Kidney (tissue), 14 donors: ENCODE results near the gene SLC29A1. TPM values are rescaled to one million over a fixed set of nuclear protein-coding genes. Genes with fewer than 3 reads are reported as not detected.

Experiments used
- DNase-seq, 5 donors: peaks; one replicate each; pipeline ENCODE4 v3.0.0-alpha.2; 2013 to 2020
- FAIRE-seq: peaks from 2 replicates; lab custom pipeline; 2012; peaks lifted over from hg19 to GRCh38; lab: Jason Lieb, UNC
- H3K27ac ChIP-seq, 2 donors: one replicate each; pipeline ENCODE4 v1.7.0; 2013; ENCODE audit warnings: low read depth in 2 of 2, low read length in 2 of 2, inconsistent platforms in 1 of 2
- H3K27me3 ChIP-seq: one replicate; pipeline ENCODE4 v1.7.1; 2013; ENCODE audit warnings: low read length, inconsistent platforms; ENCODE audit not compliant: control insufficient read depth, insufficient read depth
- H3K36me3 ChIP-seq, 3 donors: one replicate each; pipeline versions ENCODE4 v1.7.0 to v1.7.1; 2013; ENCODE audit warnings: low read length in 3 of 3, control low read depth in 1 of 3, inconsistent platforms in 1 of 3; ENCODE audit not compliant: insufficient read depth in 3 of 3, control insufficient read depth in 2 of 3
- H3K4me1 ChIP-seq, 3 donors: one replicate each; pipeline versions ENCODE4 v1.7.0 to v1.7.1; 2013; ENCODE audit warnings: low read length in 3 of 3, inconsistent platforms in 1 of 3, low read depth in 1 of 3; ENCODE audit not compliant: control insufficient read depth in 2 of 3, insufficient read depth in 2 of 3
- H3K4me3 ChIP-seq, 3 donors: one replicate each; pipeline versions ENCODE4 v1.7.0 to v1.8.1; 2013; ENCODE audit warnings: low read length in 3 of 3, control low read depth in 1 of 3, inconsistent platforms in 1 of 3
- H3K9ac ChIP-seq, 3 donors: one replicate each; pipeline versions ENCODE4 v1.7.0 to v1.7.1; 2013; ENCODE audit warnings: low read length in 3 of 3, control low read depth in 1 of 3, inconsistent platforms in 1 of 3
- H3K9me3 ChIP-seq, 3 donors: one replicate each; pipeline versions ENCODE4 v1.7.0 to v1.7.1; 2013; ENCODE audit warnings: low read length in 3 of 3, control low read depth in 1 of 3, inconsistent platforms in 1 of 3; ENCODE audit not compliant: control insufficient read depth in 2 of 3, insufficient read depth in 1 of 3
- CTCF ChIP-seq: IDR thresholded peaks from 3 replicates; pipeline ENCODE4 v1.5.1; 2012; ENCODE audit warnings: mild to moderate bottlenecking, moderate library complexity, borderline replicate concordance; ENCODE audit not compliant: insufficient read depth; ENCODE audit errors: extremely low read depth
- intact Hi-C: fragments of 100-400 bp; cut with DNase I; formaldehyde crosslinking; loops from one replicate; pipeline ENCODE4 v1.11.1; 2022
- polyA plus RNA-seq: library from polyadenylated mRNA; stranded (reverse); fragments of 350-450 nt; fragmentation: Illumina TruSeq; extraction: RNeasy Lipid Tissue Mini Kit (QIAGEN cat#74804); gene quantifications from one replicate; pipeline ENCODE4 v1.2.3, GENCODE V29; 2014; ENCODE audit warnings: low read depth, low replicate concordance; ENCODE audit not compliant: insufficient read depth
- total RNA-seq: library from RNA; stranded (reverse); fragmentation: NEBNext Ultra II Directional; extraction: Animal tissue kit (Norgen Biotek cat#: 25700); gene quantifications from one replicate; pipeline ENCODE4 v1.2.1, GENCODE V29; 2021
- donor health status: control.
- donor health status: control.
- donor health status: control.
- donor health status: control.
- donor health status: control.
- donor health status: DM: yes; HTN: yes; CAD: no.
- donor health status: Normal renal cell carcinoma (clear cell type).

Gene SLC29A1
- total and polyA plus RNA-seq, 2 donors from 2014 or later = 50.1 to 74.6 TPM

- H3K36me3 ChIP-seq = no peaks in the 10 kb centered on the region
- H3K27me3 ChIP-seq = peaks cover 12% of the 10 kb centered on the region
- intact Hi-C loops = no loop called here
- H3K9me3 ChIP-seq = no peaks in the 10 kb centered on the region
- H3K27ac ChIP-seq = no peak within 1 kb of the TSS
- no peak for DNase-seq
- H3K4me3 ChIP-seq = no peak within 1 kb of the TSS
- H3K9ac ChIP-seq = no peak within 1 kb of the TSS
- peaks cover 0 to 2% (median 0%) of the 10 kb centered on the region in 3 donors for H3K4me1 ChIP-seq
- no peak for TF ChIP-seq CTCF
- no peak for FAIRE-seq
Measured at GRCh38 chr6:44269921-44270525, 46.6 kb downstream of the SLC29A1 start, which contains the start of gene TMEM151B. Gene TMEM151B, plus strand, starts transcription at chr6:44270450. Its CDS starts 293 bp downstream, at chr6:44270743.

- H3K4me3 ChIP-seq = no peak overlapping the region
Measured at GRCh38 chr6:44270526-44271405, 47.4 kb downstream of the SLC29A1 start.

GRCh38 chr6:44271406-44271723 is 48.0 kb downstream of the SLC29A1 start:
- Histone ChIP-seq H3K36me3 (no peaks in the 10 kb centered on the region), H3K9me3 (no peaks in the 10 kb centered on the region), H3K27me3 (peaks cover 12% of the 10 kb centered on the region), H3K9ac (no peak overlapping the region), H3K4me3 (no peak overlapping the region), H3K27ac (no peak overlapping the region), H3K4me1 (peaks cover 0 to 2% (median 0%) of the 10 kb centered on the region in 3 donors)
- TF ChIP-seq CTCF = no peak
- DNase-seq (no peak), FAIRE-seq (no peak)
- intact Hi-C loops = no loop called here

More at GRCh38 chr6:44270526-44271405, 47.4 kb downstream of the SLC29A1 start:
- DNase-seq = peak in 4 of 5 donors; percentile 48 to 81 (median 62)
- no peak for TF ChIP-seq CTCF
- Histone ChIP-seq H3K4me1 (peaks cover 0 to 2% (median 0%) of the 10 kb centered on the region in 3 donors), H3K9ac (no peak overlapping the region), H3K27ac (no peak overlapping the region), H3K9me3 (no peaks in the 10 kb centered on the region), H3K36me3 (no peaks in the 10 kb centered on the region), H3K27me3 (peaks cover 12% of the 10 kb centered on the region)
- FAIRE-seq = no peak
- intact Hi-C loops = no loop called here
